H1 (cell line): ENCODE results near the gene ZNF747. TPM values are rescaled to one million over a fixed set of nuclear protein-coding genes. Genes with fewer than 3 reads are reported as not detected.

Experiments
- KDM4A ChIP-seq: IDR thresholded peaks from one replicate; pipeline ENCODE4 v1.7.1; 2012; ENCODE audit warnings: low read depth, mild to moderate bottlenecking, moderate library complexity, low read length, inconsistent platforms; ENCODE audit not compliant: severe bottlenecking
- SP4 ChIP-seq: IDR thresholded peaks from 2 replicates; pipeline ENCODE4 v1.6.1; 2012; ENCODE audit warnings: low read length, inconsistent platforms
- TAF1 ChIP-seq: IDR thresholded peaks from 2 replicates; pipeline ENCODE4 v1.6.1; 2011; ENCODE audit warnings: mild to moderate bottlenecking, low read depth, low read length
- TEAD4 ChIP-seq: IDR thresholded peaks from 2 replicates; pipeline ENCODE4 v1.6.1; 2012; ENCODE audit warnings: low read depth, low read length, inconsistent platforms, mixed read lengths
- polyA plus RNA-seq, 7 experiments: library from polyadenylated mRNA; depleted of rRNA in 3 of 7; stranded (reverse) in 5 of 7; unstranded in 2 of 7; fragments of >200 nt in 5 of 7; fragments of 200-250 nt in 2 of 7; gene quantifications; 1 replicate in 5 of 7; 2 replicates in 1 of 7; 4 replicates in 1 of 7; pipeline versions ENCODE4 v1.2.1 to v1.2.3, GENCODE V29; 2011 to 2013; ENCODE audit warnings: missing spikeins in 2 of 7, mixed read lengths in 2 of 7
- total RNA-seq: library from RNA; stranded (reverse); fragmentation: NEBNext Ultra II Directional; extraction: Animal tissue kit (Norgen Biotek cat#: 25700); gene quantifications from 2 replicates; pipeline ENCODE4 v1.2.1, GENCODE V29; 2021

Gene ZNF747
- total and polyA plus RNA-seq, 2 of the 8 experiments (the other 6 are each of a cell fraction or from before 2014, with no cell fraction given): 9.9 to 10.3 TPM

DNA sequence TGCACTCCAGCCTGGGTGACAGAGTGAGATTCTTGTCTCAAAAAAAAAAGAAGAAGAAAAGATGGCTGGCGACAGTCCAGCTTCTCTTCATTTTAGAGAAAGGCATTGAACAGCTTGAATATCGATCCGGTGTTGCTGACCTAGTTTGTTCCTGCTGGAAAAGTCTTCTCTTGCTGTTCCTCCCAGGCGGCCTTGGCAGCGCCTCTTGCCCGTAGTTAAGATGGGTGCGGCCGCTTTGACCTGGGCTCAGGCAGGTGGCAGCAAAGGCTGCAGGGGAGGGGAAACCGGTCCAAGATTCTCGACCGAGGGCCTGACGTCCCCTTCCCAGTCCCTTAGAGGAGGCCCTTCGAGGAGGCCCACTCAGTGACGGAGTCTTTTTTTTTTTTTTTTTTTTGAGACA is 27.4 kb upstream of the ZNF747 start (continued):
- TF ChIP-seq TAF1 (no peak), TEAD4 (no peak), KDM4A (no peak), SP4 (no peak)
